Measurements from ENCODE around the gene CLCN7.

Gene CLCN7

GRCh38 chr16:1430214-1430758, 44.5 kb downstream of the CLCN7 start:
- Histone ChIP-seq H3K27me3 (ENCODE audit: insufficient read depth, low read length) (no peaks in the 10 kb centered on the region), H3K4me1 (ENCODE audit: insufficient read depth, low read length) (no peaks in the 10 kb centered on the region), H3K4me3 (ENCODE audit: low read length) (no peak overlapping the region), H3K27ac (ENCODE audit: low read length) (no peak overlapping the region), H3K9ac (ENCODE audit: low read depth, low read length) (no peak overlapping the region), H3K9me3 (ENCODE audit: insufficient read depth, low read depth, low read length) (no peaks in the 10 kb centered on the region), H3K36me3 (ENCODE audit: insufficient read depth, low read depth, low read length) (no peaks in the 10 kb centered on the region)

GRCh38 chr16:1429631-1430030, 45.2 kb downstream of the CLCN7 start:
- Histone ChIP-seq H3K4me3 (ENCODE audit: low read length) (no peak overlapping the region), H3K4me1 (ENCODE audit: insufficient read depth, low read length) (no peaks in the 10 kb centered on the region), H3K9ac (ENCODE audit: low read depth, low read length) (no peak overlapping the region), H3K9me3 (ENCODE audit: insufficient read depth, low read depth, low read length) (no peaks in the 10 kb centered on the region), H3K36me3 (ENCODE audit: insufficient read depth, low read depth, low read length) (no peaks in the 10 kb centered on the region), H3K27ac (ENCODE audit: low read length) (no peak overlapping the region), H3K27me3 (ENCODE audit: insufficient read depth, low read length) (no peaks in the 10 kb centered on the region)

GRCh38 chr16:1429012-1429411, 45.8 kb downstream of the CLCN7 start:
- H3K27me3 ChIP-seq (ENCODE audit: insufficient read depth, low read length), result no peaks in the 10 kb centered on the region
- H3K4me3 ChIP-seq (ENCODE audit: low read length), result no peak overlapping the region
- no peaks in the 10 kb centered on the region for H3K36me3 ChIP-seq (ENCODE audit: insufficient read depth, low read depth, low read length)
- H3K9ac ChIP-seq (ENCODE audit: low read depth, low read length), result no peak overlapping the region
- no peaks in the 10 kb centered on the region for H3K9me3 ChIP-seq (ENCODE audit: insufficient read depth, low read depth, low read length)
- no peak overlapping the region for H3K27ac ChIP-seq (ENCODE audit: low read length)
- no peaks in the 10 kb centered on the region for H3K4me1 ChIP-seq (ENCODE audit: insufficient read depth, low read length)

- Histone ChIP-seq H3K27ac (ENCODE audit: low read length) (no peak overlapping the region), H3K9ac (ENCODE audit: low read depth, low read length) (no peak overlapping the region), H3K4me1 (ENCODE audit: insufficient read depth, low read length) (no peaks in the 10 kb centered on the region), H3K27me3 (ENCODE audit: insufficient read depth, low read length) (no peaks in the 10 kb centered on the region), H3K9me3 (ENCODE audit: insufficient read depth, low read depth, low read length) (no peaks in the 10 kb centered on the region), H3K4me3 (ENCODE audit: low read length) (no peak overlapping the region), H3K36me3 (ENCODE audit: insufficient read depth, low read depth, low read length) (no peaks in the 10 kb centered on the region)
Observed at GRCh38 chr16:1428511-1428910, 46.3 kb downstream of the CLCN7 start.

GRCh38 chr16:1427473-1428461, 47.1 kb downstream of the CLCN7 start:
- H3K4me1 ChIP-seq (ENCODE audit: insufficient read depth, low read length), result no peaks in the 10 kb centered on the region

GRCh38 chr16:1426734-1427471, 47.9 kb downstream of the CLCN7 start:
- H3K9me3 ChIP-seq (ENCODE audit: insufficient read depth, low read depth, low read length), result no peaks in the 10 kb centered on the region
- no peak overlapping the region for H3K9ac ChIP-seq (ENCODE audit: low read depth, low read length)
- H3K27ac ChIP-seq (ENCODE audit: low read length), result no peak overlapping the region
- H3K27me3 ChIP-seq (ENCODE audit: insufficient read depth, low read length), result no peaks in the 10 kb centered on the region
- H3K4me3 ChIP-seq (ENCODE audit: low read length), result no peak overlapping the region
- no peaks in the 10 kb centered on the region for H3K4me1 ChIP-seq (ENCODE audit: insufficient read depth, low read length)
- H3K36me3 ChIP-seq (ENCODE audit: insufficient read depth, low read depth, low read length), result no peaks in the 10 kb centered on the region

More at GRCh38 chr16:1427473-1428461, 47.1 kb downstream of the CLCN7 start:
- Histone ChIP-seq H3K27me3 (ENCODE audit: insufficient read depth, low read length) (no peaks in the 10 kb centered on the region), H3K4me3 (ENCODE audit: low read length) (no peak overlapping the region), H3K27ac (ENCODE audit: low read length) (no peak overlapping the region), H3K9me3 (ENCODE audit: insufficient read depth, low read depth, low read length) (no peaks in the 10 kb centered on the region), H3K36me3 (ENCODE audit: insufficient read depth, low read depth, low read length) (no peaks in the 10 kb centered on the region), H3K9ac (ENCODE audit: low read depth, low read length) (no peak overlapping the region)

- Histone ChIP-seq H3K9me3 (ENCODE audit: insufficient read depth, low read depth, low read length) (no peaks in the 10 kb centered on the region), H3K9ac (ENCODE audit: low read depth, low read length) (no peak overlapping the region), H3K4me3 (ENCODE audit: low read length) (no peak overlapping the region), H3K27ac (ENCODE audit: low read length) (no peak overlapping the region), H3K27me3 (ENCODE audit: insufficient read depth, low read length) (no peaks in the 10 kb centered on the region), H3K36me3 (ENCODE audit: insufficient read depth, low read depth, low read length) (no peaks in the 10 kb centered on the region), H3K4me1 (ENCODE audit: insufficient read depth, low read length) (no peaks in the 10 kb centered on the region)
Observed at GRCh38 chr16:1425616-1426370, 49.0 kb downstream of the CLCN7 start.

- Histone ChIP-seq H3K4me3 (ENCODE audit: low read length) (no peak overlapping the region), H3K27me3 (ENCODE audit: insufficient read depth, low read length) (no peaks in the 10 kb centered on the region), H3K9ac (ENCODE audit: low read depth, low read length) (no peak overlapping the region), H3K4me1 (ENCODE audit: insufficient read depth, low read length) (0 out of 2 replicates have a peak, but pooled peaks cover 4% of the 10 kb centered on the region), H3K27ac (ENCODE audit: low read length) (no peak overlapping the region), H3K36me3 (ENCODE audit: insufficient read depth, low read depth, low read length) (no peaks in the 10 kb centered on the region), H3K9me3 (ENCODE audit: insufficient read depth, low read depth, low read length) (no peaks in the 10 kb centered on the region)
Observed at GRCh38 chr16:1424028-1424427, 50.8 kb downstream of the CLCN7 start.

- no peaks in the 10 kb centered on the region for H3K9me3 ChIP-seq (ENCODE audit: insufficient read depth, low read depth, low read length)
- H3K27me3 ChIP-seq (ENCODE audit: insufficient read depth, low read length), result no peaks in the 10 kb centered on the region
- H3K4me1 ChIP-seq (ENCODE audit: insufficient read depth, low read length), result 0 out of 2 replicates have a peak, but pooled peaks cover 4% of the 10 kb centered on the region
- no peak overlapping the region for H3K27ac ChIP-seq (ENCODE audit: low read length)
- no peak overlapping the region for H3K9ac ChIP-seq (ENCODE audit: low read depth, low read length)
- no peak overlapping the region for H3K4me3 ChIP-seq (ENCODE audit: low read length)
- H3K36me3 ChIP-seq (ENCODE audit: insufficient read depth, low read depth, low read length), result no peaks in the 10 kb centered on the region
Observed at GRCh38 chr16:1422076-1422475, 52.8 kb downstream of the CLCN7 start.

- Histone ChIP-seq H3K4me1 (ENCODE audit: insufficient read depth, low read length) (0 out of 2 replicates have a peak, but pooled peaks cover 4% of the 10 kb centered on the region), H3K4me3 (ENCODE audit: low read length) (peak overlapping the region; percentile 99), H3K9ac (ENCODE audit: low read depth, low read length) (peak overlapping the region; percentile 92), H3K9me3 (ENCODE audit: insufficient read depth, low read depth, low read length) (no peaks in the 10 kb centered on the region), H3K36me3 (ENCODE audit: insufficient read depth, low read depth, low read length) (no peaks in the 10 kb centered on the region), H3K27ac (ENCODE audit: low read length) (peak overlapping the region; percentile 77), H3K27me3 (ENCODE audit: insufficient read depth, low read length) (no peaks in the 10 kb centered on the region)
Observed at GRCh38 chr16:1420111-1420539, 54.7 kb downstream of the CLCN7 start.

GRCh38 chr16:1416521-1416941, 58.3 kb downstream of the CLCN7 start:
- no peaks in the 10 kb centered on the region for H3K36me3 ChIP-seq (ENCODE audit: insufficient read depth, low read depth, low read length)
- no peak overlapping the region for H3K9ac ChIP-seq (ENCODE audit: low read depth, low read length)
- H3K27me3 ChIP-seq (ENCODE audit: insufficient read depth, low read length), result no peaks in the 10 kb centered on the region
- H3K4me1 ChIP-seq (ENCODE audit: insufficient read depth, low read length), result 0 out of 2 replicates have a peak, but pooled peaks cover 4% of the 10 kb centered on the region
- no peak overlapping the region for H3K4me3 ChIP-seq (ENCODE audit: low read length)
- H3K27ac ChIP-seq (ENCODE audit: low read length), result no peak overlapping the region
- no peaks in the 10 kb centered on the region for H3K9me3 ChIP-seq (ENCODE audit: insufficient read depth, low read depth, low read length)

Measured in iPS-20b (cell line).